SK-N-SH treated with all-trans-retinoic acid at 6 μM for 48 hours (cell line): ENCODE measurements around the gene TFPI2.

ENCODE experiments used
- CSDC2 ChIP-seq: fragments of 250-450 bp; sonication (Bioruptor Pico); IDR thresholded peaks from 2 replicates; pipeline ENCODE4 v1.5.0; 2020; ENCODE audit warnings: mild to moderate bottlenecking, moderate library complexity
- GLIS3 ChIP-seq: fragments of 250-450 bp; sonication (Bioruptor Pico); IDR thresholded peaks from 2 replicates; pipeline ENCODE4 v1.5.0; 2020; ENCODE audit warnings: mild to moderate bottlenecking, moderate library complexity
- RARB ChIP-seq: fragments of 250-450 bp; sonication (Bioruptor Pico); IDR thresholded peaks from 2 replicates; pipeline ENCODE4 v1.8.0; 2021; ENCODE audit warnings: mild to moderate bottlenecking, moderate library complexity
- TOX ChIP-seq: fragments of 250-450 bp; sonication (Bioruptor Pico); IDR thresholded peaks from 2 replicates; pipeline ENCODE4 v1.8.0; 2021; ENCODE audit warnings: mild to moderate bottlenecking, moderate library complexity, borderline replicate concordance
- ZFP30 ChIP-seq: fragments of 450-650 bp; formaldehyde crosslinking; IDR thresholded peaks from 2 replicates; pipeline ENCODE4 v1.5.0; 2022; ENCODE audit warnings: mild to moderate bottlenecking, moderate library complexity
- ZNF565 ChIP-seq: fragments of 450-650 bp; formaldehyde crosslinking; conservative IDR thresholded peaks from 2 replicates; pipeline ENCODE4 v1.5.0; 2020; ENCODE audit warnings: low read depth, mild to moderate bottlenecking, moderate library complexity
- ZNF8 ChIP-seq: fragments of 450-650 bp; formaldehyde crosslinking; IDR thresholded peaks from 2 replicates; pipeline ENCODE4 v1.5.0; 2020; ENCODE audit warnings: mild to moderate bottlenecking, moderate library complexity
- TF ChIP-seq, protein P1 (sequence below): fragments of 250-450 bp; sonication (Bioruptor Pico); IDR thresholded peaks from 2 replicates; pipeline ENCODE4 v1.5.1; 2021; ENCODE audit warnings: mild to moderate bottlenecking, moderate library complexity
- TF ChIP-seq, protein P2 (sequence below): fragments of 250-450 bp; sonication (Bioruptor Pico); IDR thresholded peaks from 2 replicates; pipeline ENCODE4 v1.5.1; 2020; ENCODE audit warnings: low read depth, mild to moderate bottlenecking, moderate library complexity
- TF ChIP-seq, protein P3 (sequence below): fragments of 250-450 bp; sonication (Bioruptor Pico); IDR thresholded peaks from 2 replicates; pipeline ENCODE4 v1.8.0; 2020; ENCODE audit warnings: mild to moderate bottlenecking, moderate library complexity, borderline replicate concordance

DNA sequence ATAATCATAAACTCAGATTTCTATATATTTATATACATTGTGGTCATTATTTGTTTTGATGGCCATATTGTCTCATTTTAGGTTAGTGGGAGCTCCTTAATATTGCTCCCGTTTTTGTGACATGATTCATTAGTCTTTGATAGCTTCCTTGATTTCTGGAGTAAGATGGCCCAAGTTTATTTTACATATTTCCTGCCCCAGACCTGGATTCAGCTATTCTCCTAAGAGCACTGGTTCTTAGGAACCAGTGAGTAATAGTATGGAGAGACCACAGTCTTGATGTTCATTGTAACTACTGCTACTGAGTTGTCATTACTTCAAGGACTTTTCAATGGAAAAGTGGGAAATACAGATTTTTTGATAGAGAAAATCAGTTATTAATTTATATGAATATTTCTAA is 6.0 kb downstream of the TFPI2 start:
- no peak for TF ChIP-seq ZFP30 (CRISPR knock-in tag)
- TF ChIP-seq, protein P1, sequence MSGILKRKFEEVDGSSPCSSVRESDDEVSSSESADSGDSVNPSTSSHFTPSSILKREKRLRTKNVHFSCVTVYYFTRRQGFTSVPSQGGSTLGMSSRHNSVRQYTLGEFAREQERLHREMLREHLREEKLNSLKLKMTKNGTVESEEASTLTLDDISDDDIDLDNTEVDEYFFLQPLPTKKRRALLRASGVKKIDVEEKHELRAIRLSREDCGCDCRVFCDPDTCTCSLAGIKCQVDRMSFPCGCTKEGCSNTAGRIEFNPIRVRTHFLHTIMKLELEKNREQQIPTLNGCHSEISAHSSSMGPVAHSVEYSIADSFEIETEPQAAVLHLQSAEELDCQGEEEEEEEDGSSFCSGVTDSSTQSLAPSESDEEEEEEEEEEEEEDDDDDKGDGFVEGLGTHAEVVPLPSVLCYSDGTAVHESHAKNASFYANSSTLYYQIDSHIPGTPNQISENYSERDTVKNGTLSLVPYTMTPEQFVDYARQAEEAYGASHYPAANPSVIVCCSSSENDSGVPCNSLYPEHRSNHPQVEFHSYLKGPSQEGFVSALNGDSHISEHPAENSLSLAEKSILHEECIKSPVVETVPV (CRISPR knock-in tag): no peak
- no peak for TF ChIP-seq GLIS3
- TF ChIP-seq RARB: no peak
- TF ChIP-seq, protein P2, sequence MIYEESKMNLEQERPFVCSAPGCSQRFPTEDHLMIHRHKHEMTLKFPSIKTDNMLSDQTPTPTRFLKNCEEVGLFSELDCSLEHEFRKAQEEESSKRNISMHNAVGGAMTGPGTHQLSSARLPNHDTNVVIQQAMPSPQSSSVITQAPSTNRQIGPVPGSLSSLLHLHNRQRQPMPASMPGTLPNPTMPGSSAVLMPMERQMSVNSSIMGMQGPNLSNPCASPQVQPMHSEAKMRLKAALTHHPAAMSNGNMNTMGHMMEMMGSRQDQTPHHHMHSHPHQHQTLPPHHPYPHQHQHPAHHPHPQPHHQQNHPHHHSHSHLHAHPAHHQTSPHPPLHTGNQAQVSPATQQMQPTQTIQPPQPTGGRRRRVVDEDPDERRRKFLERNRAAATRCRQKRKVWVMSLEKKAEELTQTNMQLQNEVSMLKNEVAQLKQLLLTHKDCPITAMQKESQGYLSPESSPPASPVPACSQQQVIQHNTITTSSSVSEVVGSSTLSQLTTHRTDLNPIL (CRISPR knock-in tag): no peak
- no peak for TF ChIP-seq ZNF8 (CRISPR knock-in tag)
- TF ChIP-seq, protein P3, sequence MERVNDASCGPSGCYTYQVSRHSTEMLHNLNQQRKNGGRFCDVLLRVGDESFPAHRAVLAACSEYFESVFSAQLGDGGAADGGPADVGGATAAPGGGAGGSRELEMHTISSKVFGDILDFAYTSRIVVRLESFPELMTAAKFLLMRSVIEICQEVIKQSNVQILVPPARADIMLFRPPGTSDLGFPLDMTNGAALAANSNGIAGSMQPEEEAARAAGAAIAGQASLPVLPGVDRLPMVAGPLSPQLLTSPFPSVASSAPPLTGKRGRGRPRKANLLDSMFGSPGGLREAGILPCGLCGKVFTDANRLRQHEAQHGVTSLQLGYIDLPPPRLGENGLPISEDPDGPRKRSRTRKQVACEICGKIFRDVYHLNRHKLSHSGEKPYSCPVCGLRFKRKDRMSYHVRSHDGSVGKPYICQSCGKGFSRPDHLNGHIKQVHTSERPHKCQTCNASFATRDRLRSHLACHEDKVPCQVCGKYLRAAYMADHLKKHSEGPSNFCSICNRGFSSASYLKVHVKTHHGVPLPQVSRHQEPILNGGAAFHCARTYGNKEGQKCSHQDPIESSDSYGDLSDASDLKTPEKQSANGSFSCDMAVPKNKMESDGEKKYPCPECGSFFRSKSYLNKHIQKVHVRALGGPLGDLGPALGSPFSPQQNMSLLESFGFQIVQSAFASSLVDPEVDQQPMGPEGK (CRISPR knock-in tag): no peak
- TF ChIP-seq TOX (CRISPR knock-in tag): no peak
- TF ChIP-seq CSDC2: no peak
- no peak for TF ChIP-seq ZNF565 (CRISPR knock-in tag)
